MV-4-11 (cell line): ENCODE results near the gene CACNA1C.

Experiments
- DNase-seq: peaks from one replicate; lab custom pipeline; 2025; lab: John Stamatoyannopoulos, UW

Gene CACNA1C

DNA sequence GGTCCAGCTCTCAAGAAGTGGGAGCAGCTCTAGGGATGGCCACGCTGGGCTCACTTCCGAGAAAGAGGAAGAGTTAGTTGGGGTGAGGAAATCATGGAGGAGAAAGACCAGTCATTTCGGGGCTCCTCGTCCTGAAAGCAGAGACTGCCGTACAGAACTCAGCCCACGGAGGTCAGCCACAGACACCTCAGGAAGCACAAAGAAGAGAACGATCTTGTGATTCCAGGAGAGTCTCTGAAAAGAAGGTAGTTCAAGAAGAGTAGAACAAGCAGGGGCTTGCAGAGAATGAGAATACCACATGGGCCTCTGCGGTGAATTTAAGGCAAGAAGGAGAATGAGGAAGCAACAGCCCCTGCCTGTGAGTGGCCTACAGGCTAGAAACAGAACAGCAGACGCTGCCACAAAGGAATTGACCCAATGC is 311.9 kb downstream of the CACNA1C start:
- DNase-seq, result peak; percentile 82

DNA sequence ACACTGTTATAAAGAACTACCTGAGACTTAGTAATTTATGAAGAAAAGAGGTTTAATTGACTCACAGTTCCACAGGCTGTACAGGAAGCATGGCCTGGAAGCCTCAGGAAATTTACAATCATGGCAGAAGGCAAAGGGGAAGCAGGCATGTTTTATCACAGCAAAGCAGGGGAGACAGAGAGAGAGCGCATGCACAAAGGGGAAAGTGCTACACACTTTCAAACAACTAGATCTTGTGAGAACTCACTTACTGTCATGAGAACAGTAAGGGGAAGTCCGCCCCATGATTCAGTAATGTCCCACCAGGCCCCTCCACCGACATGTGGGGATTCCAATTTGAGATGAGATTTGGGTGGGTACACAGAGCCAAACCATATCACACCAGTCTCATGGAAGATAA is 313.9 kb downstream of the CACNA1C start:
- DNase-seq, result no peak

DNA sequence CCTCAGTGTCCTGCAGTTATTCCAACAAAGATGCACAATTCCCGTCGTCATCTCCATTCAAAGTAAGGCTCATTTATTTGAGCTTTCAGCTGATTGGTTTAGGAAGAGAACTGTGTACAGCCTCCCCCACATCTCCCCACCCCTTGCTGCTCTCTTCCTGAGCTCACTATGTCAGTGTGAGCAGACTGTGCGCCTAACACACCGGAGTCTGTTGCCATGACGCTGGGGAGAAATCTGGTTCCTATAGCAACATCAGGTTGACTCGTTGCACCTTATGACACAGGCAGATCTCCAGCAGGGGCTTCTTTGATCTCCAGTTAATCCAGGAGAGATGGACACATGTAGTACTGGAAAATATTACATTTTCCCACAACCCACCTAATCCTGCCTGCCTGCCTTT is 319.4 kb downstream of the CACNA1C start:
- DNase-seq, result no peak

- no peak for DNase-seq
Observed at GRCh38 chr12:2372735-2373134, 319.9 kb downstream of the CACNA1C start.

GRCh38 chr12:2373307-2373706 is 320.5 kb downstream of the CACNA1C start:
- DNase-seq, result no peak

DNA sequence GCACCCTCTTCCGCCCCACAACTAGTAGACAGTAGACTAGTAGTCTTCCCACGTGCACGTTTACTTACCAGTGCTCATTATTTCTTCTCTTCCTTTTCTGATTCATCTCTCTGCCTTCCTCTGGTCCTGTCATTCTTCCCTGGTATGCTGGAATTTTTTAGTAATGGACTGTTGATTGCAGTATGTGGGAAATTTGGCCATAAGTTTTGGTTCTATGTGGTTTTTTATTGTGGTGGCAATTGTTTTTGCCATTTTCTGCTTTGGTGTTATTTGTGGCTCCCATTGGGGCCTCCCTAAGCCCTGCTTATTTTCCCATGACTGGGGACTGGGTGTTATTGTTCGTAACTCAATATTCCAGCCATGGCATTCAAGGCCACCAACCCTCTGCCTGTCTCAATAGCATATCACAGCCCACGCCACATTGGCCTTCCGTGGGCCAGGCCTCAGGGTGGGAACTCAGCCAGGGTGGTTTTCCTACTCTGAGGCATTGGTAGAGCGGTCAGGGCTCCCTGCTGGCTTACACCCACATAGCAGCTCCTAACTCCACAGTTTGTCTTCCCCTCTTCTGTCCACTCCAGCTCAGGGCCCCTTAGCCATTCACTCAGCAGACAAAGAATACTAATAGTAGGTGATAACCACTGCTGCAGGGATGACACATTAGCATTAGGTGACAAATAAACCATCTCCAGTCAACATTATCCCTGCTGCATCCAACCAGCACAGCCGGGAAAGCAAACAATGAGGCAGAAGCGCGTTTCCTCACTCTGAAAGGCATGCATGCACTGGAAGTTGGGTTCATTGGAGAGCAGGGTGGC is 321.5 kb downstream of the CACNA1C start:
- DNase-seq, result no peak

- no peak for DNase-seq
Observed at GRCh38 chr12:2375871-2376270, 323.1 kb downstream of the CACNA1C start.

GRCh38 chr12:2376908-2377657 is 324.3 kb downstream of the CACNA1C start:
- no peak for DNase-seq

DNA sequence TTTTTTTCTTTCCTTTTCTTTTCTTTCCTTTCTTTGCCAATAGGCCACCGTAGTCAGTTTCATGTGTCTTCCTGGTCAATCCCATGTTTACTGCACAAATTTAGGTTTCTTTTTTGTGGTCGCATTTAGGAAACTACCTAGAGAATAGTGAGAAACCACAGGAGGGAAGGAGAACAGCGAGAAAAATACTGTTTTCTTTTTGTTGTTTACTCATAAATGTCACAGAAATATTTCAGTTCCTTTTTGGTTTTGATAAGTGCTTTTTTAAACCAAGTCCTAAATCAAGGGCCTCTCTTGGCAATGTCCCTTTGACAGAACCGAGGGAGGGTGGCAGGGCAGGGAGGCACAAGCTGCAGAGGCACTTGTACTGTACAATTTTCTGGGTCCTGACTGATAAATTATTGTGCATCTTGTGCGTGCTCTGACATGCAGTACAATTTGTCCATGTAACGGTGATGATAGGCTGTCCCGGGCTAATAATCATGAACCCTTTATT is 326.1 kb downstream of the CACNA1C start:
- peak; percentile 63 for DNase-seq

DNA sequence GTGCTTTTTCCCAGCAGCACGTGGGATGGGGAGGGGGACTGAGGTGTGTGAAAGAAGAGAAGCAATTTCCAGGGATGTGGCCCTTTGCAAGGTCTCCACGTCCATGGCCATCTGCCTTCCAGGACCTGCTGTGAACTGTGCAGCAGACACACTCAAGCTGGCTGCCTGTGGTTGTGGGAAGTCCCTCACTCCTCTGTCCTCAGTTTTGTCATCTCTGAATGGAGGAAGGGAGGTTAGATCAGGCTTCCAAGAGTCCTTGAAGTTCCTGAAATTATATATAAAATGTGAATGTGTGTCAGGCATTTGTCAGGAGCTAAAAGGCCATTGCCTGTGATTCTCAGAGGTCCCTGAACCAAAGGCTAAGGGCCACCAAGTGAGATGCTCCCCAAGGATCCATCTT is 328.2 kb downstream of the CACNA1C start:
- no peak for DNase-seq

- DNase-seq, result peak; percentile 45
Observed at GRCh38 chr12:2382370-2383155, 329.8 kb downstream of the CACNA1C start.

DNA sequence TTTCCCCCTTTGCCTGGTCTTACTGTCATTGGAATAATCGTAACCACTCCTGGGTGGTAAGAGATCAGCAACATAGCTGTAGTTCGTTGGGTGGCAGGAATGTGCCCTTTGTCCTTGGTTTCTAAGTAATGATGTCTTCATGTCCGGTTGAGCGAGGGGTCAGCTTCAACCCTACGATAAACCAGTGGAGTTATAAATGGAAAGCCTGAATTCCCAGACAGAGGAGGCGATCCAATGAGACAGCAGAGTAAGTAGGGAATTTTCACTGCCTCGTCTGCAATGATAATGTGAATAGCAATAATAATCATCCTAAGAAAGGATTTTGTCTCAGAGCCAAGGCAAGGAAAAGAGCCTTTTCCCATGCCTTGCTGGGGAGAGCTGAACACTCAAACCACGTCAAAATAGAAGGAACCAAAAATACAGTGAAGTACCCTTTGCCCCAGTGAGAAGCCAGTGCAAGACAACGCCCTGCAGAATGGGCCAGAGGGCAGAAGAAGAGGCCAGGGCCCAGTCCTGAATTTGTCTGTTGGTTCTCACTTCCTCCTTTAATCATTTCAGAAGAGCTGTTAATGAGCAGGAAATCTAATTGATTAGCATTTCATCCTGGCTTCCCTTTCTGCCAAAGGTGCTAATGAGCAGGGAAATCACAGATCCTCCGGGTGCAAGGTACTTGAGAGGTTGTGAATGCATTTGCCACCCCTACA is 330.7 kb downstream of the CACNA1C start:
- DNase-seq, result peak; percentile 50

- DNase-seq, result no peak
Observed at GRCh38 chr12:2384029-2384386, 331.2 kb downstream of the CACNA1C start.

DNA sequence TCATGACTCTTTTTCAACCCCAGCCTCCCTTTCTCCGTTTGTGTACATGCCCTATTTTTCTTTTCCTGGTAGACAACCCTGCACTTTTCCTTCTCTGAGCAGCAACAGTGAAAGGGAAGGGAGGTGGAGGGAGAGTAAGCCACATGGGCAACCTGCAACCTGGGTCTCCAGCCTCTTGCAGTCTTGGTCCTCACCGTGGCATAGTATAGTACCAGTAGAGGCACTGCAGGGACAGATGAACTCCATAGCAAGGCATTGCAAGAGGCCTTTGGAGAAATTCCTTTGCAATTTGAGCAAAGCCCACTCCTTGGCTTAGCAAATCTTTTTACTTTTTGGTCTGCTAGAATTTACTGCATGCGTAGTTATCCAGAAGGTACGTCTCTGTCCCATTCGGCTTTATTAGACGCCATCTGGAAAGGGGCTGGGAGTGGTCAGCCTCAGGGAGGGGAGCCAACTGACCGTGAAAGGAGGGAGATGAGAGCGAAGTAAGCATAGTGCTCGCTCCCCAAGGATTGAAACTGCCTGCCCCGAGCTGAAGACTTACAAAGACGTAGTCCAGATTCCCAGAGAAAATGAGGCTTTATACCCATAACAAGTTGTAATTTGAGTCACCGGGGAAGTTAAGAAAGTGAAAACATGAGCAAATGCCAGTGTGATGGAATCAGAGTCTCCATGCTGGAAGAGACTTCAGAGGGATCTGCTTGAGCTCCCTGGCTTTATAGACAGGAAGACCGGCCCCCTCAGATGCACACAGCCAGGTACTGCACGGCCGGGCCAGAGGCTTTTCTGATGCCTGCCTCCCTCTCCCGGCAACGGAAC is 332.0 kb downstream of the CACNA1C start:
- DNase-seq, result no peak

DNA sequence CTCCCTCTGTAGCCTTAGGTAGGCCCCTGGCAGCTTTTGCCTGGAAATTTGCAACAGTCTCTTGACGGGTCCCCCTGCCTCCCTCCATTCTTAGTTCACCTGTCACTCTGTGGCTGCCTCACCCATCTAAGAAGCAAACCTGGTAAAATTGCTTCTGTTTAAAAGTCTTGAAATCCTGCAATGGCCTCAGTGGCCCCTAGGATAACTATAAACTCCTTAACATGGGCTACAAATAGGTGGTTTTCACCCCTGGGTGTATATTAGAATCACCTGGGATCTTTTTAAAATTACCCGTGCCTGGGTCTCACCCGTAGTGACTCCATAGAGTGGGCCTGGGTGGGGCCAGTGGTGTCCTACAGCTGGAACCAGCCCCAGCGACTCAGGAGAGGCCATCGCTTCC is 332.7 kb downstream of the CACNA1C start:
- no peak for DNase-seq

- no peak for DNase-seq
Observed at GRCh38 chr12:2386566-2386965, 333.8 kb downstream of the CACNA1C start.

- DNase-seq, result no peak
Observed at GRCh38 chr12:2387103-2387834, 334.5 kb downstream of the CACNA1C start.

DNA sequence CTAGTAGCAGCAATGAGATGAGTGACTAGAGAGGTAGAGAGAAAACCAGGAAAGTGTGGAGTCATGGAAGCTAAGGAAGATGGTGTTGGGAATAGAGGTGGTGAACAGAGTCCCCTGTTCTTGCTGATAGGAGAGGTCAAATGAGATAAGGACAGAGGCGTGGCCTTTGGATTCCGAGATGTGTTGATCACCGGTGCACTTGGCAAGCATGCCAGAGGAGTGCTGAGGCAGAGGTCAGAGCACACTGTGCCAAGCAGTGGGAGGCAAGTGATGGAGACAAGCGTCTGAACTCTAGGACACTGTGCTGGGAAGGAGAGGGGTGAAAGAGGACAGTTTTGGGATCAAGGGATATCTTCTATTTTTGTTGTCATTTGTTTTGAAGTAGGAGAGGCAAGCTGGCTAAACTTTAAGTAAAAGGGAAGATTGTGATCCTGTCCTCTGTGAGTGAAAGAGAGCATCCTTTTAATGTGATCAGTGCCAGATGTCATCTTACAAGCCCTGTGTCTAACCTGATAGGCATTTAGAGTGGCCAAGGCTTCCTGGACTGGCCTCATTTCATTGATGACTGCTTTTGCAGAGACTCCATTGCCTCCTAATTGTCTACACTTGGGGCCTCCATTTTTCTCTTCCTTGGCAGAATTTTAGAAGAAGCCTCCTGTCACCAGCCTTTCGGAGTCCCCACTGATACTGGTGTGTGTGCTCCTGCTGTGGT is 336.4 kb downstream of the CACNA1C start:
- no peak for DNase-seq

DNA sequence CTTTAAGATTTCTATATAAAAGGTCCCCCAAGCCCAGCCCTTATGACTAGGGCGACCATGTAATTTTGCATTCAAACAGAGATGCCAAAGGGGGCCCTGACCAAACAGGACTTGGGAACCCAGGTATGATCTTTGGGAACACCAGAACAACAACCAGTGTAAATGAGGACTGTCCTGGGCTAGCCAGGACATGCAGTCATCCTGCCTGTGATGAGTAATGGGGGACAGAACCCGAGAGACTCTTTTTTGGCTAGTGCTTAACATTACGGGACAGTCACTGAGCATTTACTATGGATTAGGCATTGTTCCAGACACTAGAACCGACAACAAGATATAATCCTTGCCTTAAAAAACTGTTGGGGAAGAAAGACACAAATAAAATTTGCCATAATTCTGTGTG is 337.3 kb downstream of the CACNA1C start:
- no peak for DNase-seq
